Astrocyte (in vitro differentiated cells and primary cell): ENCODE measurements around the gene HOPX. TPM values are rescaled to one million over a fixed set of nuclear protein-coding genes. Genes with fewer than 3 reads are reported as not detected.

ENCODE experiments used
- DNase-seq: peaks from one replicate; pipeline ENCODE4 v3.0.0-alpha.2; 2010; ENCODE audit warnings: low read depth
- FAIRE-seq: peaks from 2 replicates; lab custom pipeline; 2011; peaks lifted over from hg19 to GRCh38; lab: Jason Lieb, UNC
- H2AFZ ChIP-seq: 2 replicates; pipeline ENCODE4 v1.6.0; 2012; ENCODE audit warnings: low read depth, low read length, inconsistent platforms
- H3K27ac ChIP-seq: 2 replicates; pipeline ENCODE4 v1.5.1; 2011; ENCODE audit warnings: low read depth, low read length, inconsistent platforms
- H3K27me3 ChIP-seq: 2 replicates; pipeline ENCODE4 v1.6.0; 2011; ENCODE audit warnings: low read length, inconsistent platforms; ENCODE audit not compliant: insufficient read depth
- H3K36me3 ChIP-seq: 2 replicates; pipeline ENCODE4 v1.5.1; 2011; ENCODE audit warnings: low read length, inconsistent platforms; ENCODE audit not compliant: insufficient read depth
- H3K4me1 ChIP-seq: 2 replicates; pipeline ENCODE4 v1.5.1; 2011; ENCODE audit warnings: low read length, inconsistent platforms; ENCODE audit not compliant: insufficient read depth
- H3K4me2 ChIP-seq: 2 replicates; pipeline ENCODE4 v1.6.0; 2012; ENCODE audit warnings: low read length, inconsistent platforms
- H3K4me3 ChIP-seq: 2 replicates; pipeline ENCODE4 v1.5.1; 2011; ENCODE audit warnings: low read depth, mild to moderate bottlenecking, low read length, inconsistent platforms; ENCODE audit not compliant: insufficient read depth
- H3K79me2 ChIP-seq: 2 replicates; pipeline ENCODE4 v1.6.0; 2012; ENCODE audit warnings: mild to moderate bottlenecking, low read length, inconsistent platforms; ENCODE audit not compliant: insufficient read depth
- H3K9ac ChIP-seq: 2 replicates; pipeline ENCODE4 v1.6.0; 2012; ENCODE audit warnings: mild to moderate bottlenecking, low read length, inconsistent platforms
- H3K9me3 ChIP-seq: 2 replicates; pipeline ENCODE4 v1.5.1; 2012; ENCODE audit warnings: low read depth, mild to moderate bottlenecking, low read length, inconsistent platforms; ENCODE audit not compliant: insufficient read depth
- H4K20me1 ChIP-seq: 2 replicates; pipeline ENCODE4 v1.6.0; 2012; ENCODE audit warnings: low read length, inconsistent platforms; ENCODE audit not compliant: insufficient read depth
- H3K27ac Mint-ChIP-seq: one replicate; pipeline ENCODE4 v1.8.0; 2021; ENCODE audit warnings: mild to moderate bottlenecking, mixed read lengths; ENCODE audit not compliant: unreplicated experiment
- H3K27me3 Mint-ChIP-seq: one replicate; pipeline ENCODE4 v1.8.0; 2021; ENCODE audit warnings: low read depth, mixed read lengths; ENCODE audit not compliant: unreplicated experiment
- H3K36me3 Mint-ChIP-seq: one replicate; pipeline ENCODE4 v1.8.0; 2021; ENCODE audit warnings: low read depth, mixed read lengths; ENCODE audit not compliant: unreplicated experiment
- H3K4me1 Mint-ChIP-seq: one replicate; pipeline ENCODE4 v1.8.0; 2021; ENCODE audit warnings: low read depth, mixed read lengths; ENCODE audit not compliant: unreplicated experiment
- H3K4me3 Mint-ChIP-seq: one replicate; pipeline ENCODE4 v1.8.0; 2021; ENCODE audit warnings: mild to moderate bottlenecking, moderate library complexity, mixed read lengths; ENCODE audit not compliant: unreplicated experiment
- H3K9me3 Mint-ChIP-seq: one replicate; pipeline ENCODE4 v1.8.0; 2021; ENCODE audit warnings: mild to moderate bottlenecking, mixed read lengths; ENCODE audit not compliant: unreplicated experiment
- EZH2 ChIP-seq: IDR thresholded peaks from 2 replicates; pipeline ENCODE4 v1.6.1; 2012; ENCODE audit warnings: mild to moderate bottlenecking, low read length, inconsistent platforms; ENCODE audit not compliant: insufficient read depth
- total RNA-seq: library from RNA; stranded (reverse); gene quantifications from 2 replicates; pipeline ENCODE4 v1.2.1, GENCODE V29; 2021
- TF ChIP-seq, protein P1 (sequence below): IDR thresholded peaks from 2 replicates; pipeline ENCODE4 v1.5.1; 2011; ENCODE audit warnings: low read depth, mild to moderate bottlenecking, inconsistent platforms, low read length, moderate library complexity; ENCODE audit not compliant: insufficient read depth

The HOPX gene
- total RNA-seq, 1 donor from 2014 or later, result 1.7 TPM

DNA sequence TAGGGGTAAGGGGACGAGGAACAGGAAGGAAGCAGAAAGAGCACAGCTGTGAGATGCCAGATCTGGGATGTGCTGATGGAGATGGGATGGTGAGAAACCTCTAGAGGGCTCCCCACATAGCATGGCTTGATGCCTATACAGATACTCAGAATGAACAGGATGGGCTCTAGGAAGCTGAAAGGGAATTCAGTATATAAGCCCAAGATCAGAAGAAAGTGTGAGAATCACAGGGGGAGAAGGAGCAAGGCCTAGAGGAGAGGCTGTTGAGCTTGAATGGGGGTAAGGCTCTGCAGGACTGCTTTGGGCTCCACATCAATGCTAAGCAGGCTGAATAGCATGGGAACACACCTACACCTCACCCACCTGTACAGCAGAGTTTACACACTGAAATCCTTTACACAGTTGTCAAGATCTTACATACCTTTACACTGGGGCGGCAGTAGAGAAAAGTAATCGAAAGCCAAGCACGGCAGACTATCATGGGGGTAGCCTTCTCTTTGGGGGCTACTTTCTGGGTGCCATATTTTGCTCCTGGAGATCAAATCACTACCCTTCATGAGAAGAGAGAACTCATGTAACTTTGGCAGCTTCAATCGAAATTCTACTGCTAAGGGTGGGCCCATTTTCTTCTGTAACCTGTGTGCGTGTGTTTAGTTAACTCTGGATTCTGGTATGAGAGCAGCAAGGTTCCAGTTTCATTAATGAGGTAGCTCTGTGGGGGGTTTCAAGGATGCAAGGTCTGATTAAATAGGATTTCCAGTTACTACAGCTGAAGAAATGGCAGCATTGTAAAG is 30.6 kb downstream of the HOPX start:
- no peak for TF ChIP-seq EZH2
- TF ChIP-seq, protein P1, sequence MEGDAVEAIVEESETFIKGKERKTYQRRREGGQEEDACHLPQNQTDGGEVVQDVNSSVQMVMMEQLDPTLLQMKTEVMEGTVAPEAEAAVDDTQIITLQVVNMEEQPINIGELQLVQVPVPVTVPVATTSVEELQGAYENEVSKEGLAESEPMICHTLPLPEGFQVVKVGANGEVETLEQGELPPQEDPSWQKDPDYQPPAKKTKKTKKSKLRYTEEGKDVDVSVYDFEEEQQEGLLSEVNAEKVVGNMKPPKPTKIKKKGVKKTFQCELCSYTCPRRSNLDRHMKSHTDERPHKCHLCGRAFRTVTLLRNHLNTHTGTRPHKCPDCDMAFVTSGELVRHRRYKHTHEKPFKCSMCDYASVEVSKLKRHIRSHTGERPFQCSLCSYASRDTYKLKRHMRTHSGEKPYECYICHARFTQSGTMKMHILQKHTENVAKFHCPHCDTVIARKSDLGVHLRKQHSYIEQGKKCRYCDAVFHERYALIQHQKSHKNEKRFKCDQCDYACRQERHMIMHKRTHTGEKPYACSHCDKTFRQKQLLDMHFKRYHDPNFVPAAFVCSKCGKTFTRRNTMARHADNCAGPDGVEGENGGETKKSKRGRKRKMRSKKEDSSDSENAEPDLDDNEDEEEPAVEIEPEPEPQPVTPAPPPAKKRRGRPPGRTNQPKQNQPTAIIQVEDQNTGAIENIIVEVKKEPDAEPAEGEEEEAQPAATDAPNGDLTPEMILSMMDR, result no peak
- Histone ChIP-seq H3K9ac (no peak overlapping the region), H3K27me3 (peaks cover 3% of the 10 kb centered on the region), H3K4me3 (no peak overlapping the region), H3K36me3 (no peaks in the 10 kb centered on the region), H3K79me2 (no peaks in the 10 kb centered on the region), H3K4me1 (peaks cover 5% of the 10 kb centered on the region), H3K4me2 (no peak overlapping the region), H3K27ac (no peak overlapping the region), H4K20me1 (peaks cover 3% of the 10 kb centered on the region), H2AFZ (no peak overlapping the region), H3K9me3 (no peaks in the 10 kb centered on the region)
- FAIRE-seq, result no peak
- H3K36me3 Mint-ChIP-seq, result no peaks in the 10 kb centered on the region
- H3K4me3 Mint-ChIP-seq, result no peak overlapping the region
- no peak for DNase-seq
- peaks cover 3% of the 10 kb centered on the region for H3K9me3 Mint-ChIP-seq
- peaks cover 15% of the 10 kb centered on the region for H3K27me3 Mint-ChIP-seq
- H3K4me1 Mint-ChIP-seq, result peaks cover 12% of the 10 kb centered on the region
- H3K27ac Mint-ChIP-seq, result peak overlapping the region; percentile 75

DNA sequence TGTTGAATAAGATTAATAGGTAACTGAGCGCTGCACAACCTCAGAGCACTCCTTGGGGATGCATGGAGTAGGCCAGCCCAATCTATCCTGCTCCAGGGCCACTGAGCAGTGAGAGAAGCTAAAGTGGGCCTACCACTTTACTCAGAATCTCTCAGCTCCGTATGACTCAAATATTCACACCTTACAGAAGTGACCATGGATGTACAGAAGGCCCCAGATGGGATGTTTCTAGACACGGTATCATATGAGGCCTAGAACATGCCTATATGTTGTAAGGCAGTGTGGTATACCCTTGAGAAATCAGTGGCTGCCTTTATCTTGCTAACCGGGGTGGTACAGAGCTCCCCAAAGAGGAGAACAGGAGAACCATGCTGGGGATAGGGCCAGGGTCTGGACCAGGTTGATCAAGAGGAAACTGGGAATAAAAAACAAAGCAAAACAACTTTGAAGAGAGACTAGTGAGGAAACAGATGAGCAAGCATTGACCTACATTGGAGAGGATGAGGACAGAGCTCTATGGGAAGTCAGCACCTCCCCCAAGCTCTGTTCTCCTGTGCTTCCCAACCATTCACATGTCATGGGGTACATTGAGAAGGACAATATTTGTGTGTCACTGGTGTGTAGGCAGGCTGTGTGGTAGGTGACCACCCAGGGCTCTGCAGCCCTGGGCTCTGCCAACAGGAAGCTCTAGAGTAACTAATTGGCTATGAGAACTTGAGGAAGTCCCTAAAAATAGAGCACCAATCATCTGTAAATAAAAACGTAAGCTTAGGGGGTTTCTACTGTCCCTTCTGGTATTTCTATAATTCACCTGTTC is 31.4 kb downstream of the HOPX start:
- no peak for FAIRE-seq
- no peak overlapping the region for H3K27ac ChIP-seq
- H3K27me3 Mint-ChIP-seq, result peaks cover 7% of the 10 kb centered on the region

More for the DNA sequence above, 31.4 kb downstream of the HOPX start:
- Mint-ChIP-seq H3K27ac (peak overlapping the region; percentile 75), H3K4me1 (peaks cover 12% of the 10 kb centered on the region), H3K36me3 (no peaks in the 10 kb centered on the region), H3K9me3 (peaks cover 3% of the 10 kb centered on the region), H3K4me3 (no peak overlapping the region)
- Histone ChIP-seq H3K9me3 (no peaks in the 10 kb centered on the region), H3K36me3 (no peaks in the 10 kb centered on the region), H3K9ac (no peak overlapping the region), H3K79me2 (no peaks in the 10 kb centered on the region), H3K4me2 (no peak overlapping the region), H3K4me1 (peaks cover 5% of the 10 kb centered on the region), H4K20me1 (peaks cover 1% of the 10 kb centered on the region), H2AFZ (no peak overlapping the region), H3K4me3 (no peak overlapping the region), H3K27me3 (peaks cover 2% of the 10 kb centered on the region)
- no peak for TF ChIP-seq EZH2
- TF ChIP-seq, protein P1, result no peak
- no peak for DNase-seq
